SK-N-SH (cell line): ENCODE data around the gene B3GNT3. TPM values are rescaled to one million over a fixed set of nuclear protein-coding genes. Genes with fewer than 3 reads are reported as not detected.

Experiments used
- CTCF ChIA-PET: fragments of 300-600, 350-600 bp; formaldehyde crosslinking; extraction: SDS; loops from one replicate; lab custom pipeline; 2021; lab: Yijun Ruan, JAX
- POLR2A ChIA-PET: fragments of 350-600 bp; sonication (Branson Sonifier 250); formaldehyde crosslinking; extraction: SDS; loops from one replicate; lab custom pipeline; 2020; ENCODE audit warnings: antibody characterized with exemption, inconsistent platforms; lab: Yijun Ruan, JAX
- DNase-seq: peaks from one replicate; pipeline ENCODE4 v3.0.0; 2012
- H2AFZ ChIP-seq: fragments of 200-600 bp; sonication (generic); 2 replicates; pipeline ENCODE4 v1.8.1; 2016; ENCODE audit warnings: antibody characterized with exemption, mild to moderate bottlenecking, low read depth
- H3F3A ChIP-seq: fragments of 200-600 bp; sonication (generic); replicated peaks from 2 replicates; pipeline ENCODE3; 2016; ENCODE audit warnings: antibody characterized with exemption, mild to moderate bottlenecking; ENCODE audit not compliant: insufficient read depth
- H3K27ac ChIP-seq, 2 experiments: fragments of 200-500 bp in 1 of 2; fragments of 200-600 bp in 1 of 2; sonication (Bioruptor generic) in 1 of 2; sonication (generic), shearing (Covaris generic) in 1 of 2; 2 replicates each; pipeline versions ENCODE4 v1.5.1 to v1.6.1; 2014 to 2016; ENCODE audit warnings: low read depth in 2 of 2, inconsistent platforms in 1 of 2, low read length in 1 of 2, mild to moderate bottlenecking in 1 of 2, mixed read lengths in 1 of 2
- H3K27me3 ChIP-seq: fragments of 200-600 bp; sonication (generic), shearing (Covaris generic); 2 replicates; pipeline ENCODE4 v1.6.1; 2016; ENCODE audit warnings: mixed run types; ENCODE audit not compliant: insufficient read depth
- H3K36me3 ChIP-seq, 2 experiments: fragments of 200-500 bp in 1 of 2; fragments of 200-600 bp in 1 of 2; sonication (Bioruptor generic) in 1 of 2; sonication (generic) in 1 of 2; replicated peaks in 1 of 2; 2 replicates each; pipeline versions ENCODE3 to v1.5.1; 2014 to 2016; ENCODE audit warnings: low read length in 1 of 2, mild to moderate bottlenecking in 1 of 2; ENCODE audit not compliant: insufficient read depth in 2 of 2, control insufficient read depth in 1 of 2
- H3K4me1 ChIP-seq, 2 experiments: fragments of 200-500 bp in 1 of 2; fragments of 200-600 bp in 1 of 2; sonication (Bioruptor generic) in 1 of 2; sonication (generic), shearing (Covaris generic) in 1 of 2; 2 replicates each; pipeline versions ENCODE4 v1.5.1 to v1.6.1; 2014 to 2016; ENCODE audit warnings: low read depth in 1 of 2, low read length in 1 of 2, mixed run types in 1 of 2; ENCODE audit not compliant: insufficient read depth in 2 of 2, control insufficient read depth in 1 of 2
- H3K4me2 ChIP-seq: fragments of 200-600 bp; sonication (generic), shearing (Covaris generic); 2 replicates; pipeline ENCODE4 v1.6.1; 2017; ENCODE audit warnings: mixed run types
- H3K4me3 ChIP-seq, 2 experiments: fragments of 200-500 bp in 1 of 2; fragments of 200-600 bp in 1 of 2; sonication (Bioruptor generic) in 1 of 2; sonication (generic), shearing (Covaris generic) in 1 of 2; 2 replicates each; pipeline versions ENCODE4 v1.5.1 to v1.8.1; 2014 to 2016; ENCODE audit warnings: low read depth in 2 of 2, inconsistent platforms in 1 of 2, low read length in 1 of 2, mild to moderate bottlenecking in 1 of 2, mixed read lengths in 1 of 2, moderate library complexity in 1 of 2
- H3K79me2 ChIP-seq: fragments of 200-600 bp; sonication (generic); 2 replicates; pipeline ENCODE4 v1.8.1; 2017; ENCODE audit warnings: mild to moderate bottlenecking; ENCODE audit not compliant: insufficient read depth
- H3K9ac ChIP-seq: fragments of 200-600 bp; sonication (generic); 2 replicates; pipeline ENCODE4 v1.6.1; 2017; ENCODE audit warnings: mixed run types
- H3K9me2 ChIP-seq: fragments of 200-600 bp; sonication (generic); 2 replicates; pipeline ENCODE4 v1.6.1; 2017; ENCODE audit warnings: mixed run types
- H3K9me3 ChIP-seq: fragments of 200-600 bp; sonication (generic); 2 replicates; pipeline ENCODE4 v1.6.1; 2017; ENCODE audit warnings: mixed run types, mild to moderate bottlenecking, moderate library complexity
- H4K20me1 ChIP-seq: fragments of 200-600 bp; sonication (generic); 2 replicates; pipeline ENCODE4 v1.6.1; 2017; ENCODE audit warnings: mild to moderate bottlenecking, mixed run types; ENCODE audit not compliant: insufficient read depth
- CTCF ChIP-seq: fragments of 200-600 bp; sonication (generic); IDR thresholded peaks from 2 replicates; pipeline ENCODE4 v1.6.1; 2017; ENCODE audit warnings: antibody characterized with exemption, mild to moderate bottlenecking, moderate library complexity
- ELF1 ChIP-seq: IDR thresholded peaks from 2 replicates; pipeline ENCODE4 v1.4.0; 2012
- EP300 ChIP-seq, 2 experiments: IDR thresholded peaks; 2 replicates each; pipeline versions ENCODE4 v1.4.0 to v1.6.1; 2012; ENCODE audit warnings: borderline replicate concordance in 1 of 2, low read depth in 1 of 2, low read length in 1 of 2
- EZH2phosphoT487 ChIP-seq: fragments of 200-600 bp; sonication (generic); IDR thresholded peaks from 2 replicates; pipeline ENCODE4 v1.6.1; 2017; ENCODE audit warnings: low read depth, mixed run types, mild to moderate bottlenecking, antibody characterized with exemption, moderate library complexity, borderline replicate concordance
- FOSL2 ChIP-seq: IDR thresholded peaks from 2 replicates; pipeline ENCODE4 v1.4.0; 2012; ENCODE audit warnings: low read depth, mild to moderate bottlenecking, moderate library complexity, borderline replicate concordance
- FOXJ3 ChIP-seq: sonication (generic); formaldehyde crosslinking; IDR thresholded peaks from 2 replicates; pipeline ENCODE4 v1.5.1; 2020; ENCODE audit warnings: mild to moderate bottlenecking, missing genetic modification reagents
- GABPA ChIP-seq: IDR thresholded peaks from 2 replicates; pipeline ENCODE4 v1.4.0; 2012; ENCODE audit warnings: low read depth, mild to moderate bottlenecking
- JUND ChIP-seq: IDR thresholded peaks from 2 replicates; pipeline ENCODE4 v1.4.0; 2012
- MEF2A ChIP-seq: IDR thresholded peaks from 2 replicates; pipeline ENCODE4 v1.4.0; 2012; ENCODE audit warnings: low read depth, borderline replicate concordance
- MXI1 ChIP-seq: IDR thresholded peaks from 2 replicates; pipeline ENCODE4 v1.6.1; 2012; ENCODE audit warnings: mild to moderate bottlenecking, low read depth, low read length, improper control_type of control experiment
- NFIC ChIP-seq: IDR thresholded peaks from 2 replicates; pipeline ENCODE4 v1.4.0; 2012; ENCODE audit warnings: borderline replicate concordance
- NRF1 ChIP-seq: IDR thresholded peaks from 2 replicates; pipeline ENCODE4 v1.6.1; 2012; ENCODE audit warnings: low read depth, mild to moderate bottlenecking, low read length
- POLR2AphosphoS5 ChIP-seq: IDR thresholded peaks from 2 replicates; pipeline ENCODE4 v1.6.1; 2012; ENCODE audit warnings: low read depth, low read length
- RAD21 ChIP-seq: IDR thresholded peaks from 2 replicates; pipeline ENCODE4 v1.6.1; 2012; ENCODE audit warnings: mild to moderate bottlenecking, low read length
- RCOR1 ChIP-seq: fragments of 150-350 bp; IDR thresholded peaks from 2 replicates; pipeline ENCODE4 v1.6.1; 2017; ENCODE audit warnings: antibody characterized with exemption, low read length
- RXRA ChIP-seq: IDR thresholded peaks from 2 replicates; pipeline ENCODE4 v1.4.0; 2012; ENCODE audit warnings: low read depth, mild to moderate bottlenecking, borderline replicate concordance
- TAF1 ChIP-seq: IDR thresholded peaks from 2 replicates; pipeline ENCODE4 v1.6.1; 2012; ENCODE audit warnings: low read depth, mild to moderate bottlenecking, low read length, moderate library complexity, borderline replicate concordance
- TCF12 ChIP-seq: IDR thresholded peaks from 2 replicates; pipeline ENCODE4 v1.4.0; 2012
- TEAD4 ChIP-seq: IDR thresholded peaks from 2 replicates; pipeline ENCODE4 v1.4.0; 2012; ENCODE audit warnings: mild to moderate bottlenecking, borderline replicate concordance; ENCODE audit not compliant: insufficient read depth
- WGBS: methylation state at CpG from one replicate; pipeline ENCODE4 v1.1.6; 2017; ENCODE audit warnings: low lambda C conversion rate; 5-methylcytosine and 5-hydroxymethylcytosine counted together
- polyA plus RNA-seq, 3 experiments: library from polyadenylated mRNA; depleted of rRNA; stranded (reverse); fragments of >200 nt; gene quantifications; 2 replicates each; pipeline ENCODE4 v1.2.3, GENCODE V29; 2012
- TF ChIP-seq, protein P1 (sequence below): IDR thresholded peaks from 2 replicates; pipeline ENCODE4 v1.4.0; 2012; ENCODE audit warnings: low read depth, borderline replicate concordance
- TF ChIP-seq, protein P2 (sequence below): IDR thresholded peaks from 2 replicates; pipeline ENCODE4 v1.4.0; 2012; ENCODE audit warnings: low read depth, borderline replicate concordance

The B3GNT3 gene
- polyA plus RNA-seq, 1 of the 3 experiments (the other 2 are of a cell fraction) = not detected

DNA sequence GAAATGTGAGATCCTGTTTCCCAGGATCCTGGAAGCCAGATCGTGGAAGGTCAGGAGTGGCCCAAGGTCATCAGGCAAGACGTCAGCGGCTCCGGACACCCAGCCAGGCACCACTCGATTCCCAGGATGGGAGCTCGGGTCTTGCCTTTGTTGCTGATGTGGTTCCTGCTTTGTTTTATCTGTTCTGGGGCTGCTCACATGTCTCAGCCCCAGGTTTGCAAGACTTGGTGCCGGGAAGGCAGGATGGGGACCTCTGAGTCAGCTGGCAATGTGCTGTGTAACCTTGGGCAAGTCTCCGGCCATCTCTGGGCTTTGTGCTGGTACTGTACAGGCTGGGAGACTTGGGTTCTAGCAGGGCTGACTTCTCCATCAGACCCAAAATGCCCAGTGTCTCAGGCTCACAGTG, 45.0 kb upstream of the B3GNT3 start (continued):
- TF ChIP-seq RCOR1 = no peak
- no peak for TF ChIP-seq EZH2phosphoT487
- no peak for TF ChIP-seq NFIC
- no peak for TF ChIP-seq TEAD4
- no peak for TF ChIP-seq GABPA

DNA sequence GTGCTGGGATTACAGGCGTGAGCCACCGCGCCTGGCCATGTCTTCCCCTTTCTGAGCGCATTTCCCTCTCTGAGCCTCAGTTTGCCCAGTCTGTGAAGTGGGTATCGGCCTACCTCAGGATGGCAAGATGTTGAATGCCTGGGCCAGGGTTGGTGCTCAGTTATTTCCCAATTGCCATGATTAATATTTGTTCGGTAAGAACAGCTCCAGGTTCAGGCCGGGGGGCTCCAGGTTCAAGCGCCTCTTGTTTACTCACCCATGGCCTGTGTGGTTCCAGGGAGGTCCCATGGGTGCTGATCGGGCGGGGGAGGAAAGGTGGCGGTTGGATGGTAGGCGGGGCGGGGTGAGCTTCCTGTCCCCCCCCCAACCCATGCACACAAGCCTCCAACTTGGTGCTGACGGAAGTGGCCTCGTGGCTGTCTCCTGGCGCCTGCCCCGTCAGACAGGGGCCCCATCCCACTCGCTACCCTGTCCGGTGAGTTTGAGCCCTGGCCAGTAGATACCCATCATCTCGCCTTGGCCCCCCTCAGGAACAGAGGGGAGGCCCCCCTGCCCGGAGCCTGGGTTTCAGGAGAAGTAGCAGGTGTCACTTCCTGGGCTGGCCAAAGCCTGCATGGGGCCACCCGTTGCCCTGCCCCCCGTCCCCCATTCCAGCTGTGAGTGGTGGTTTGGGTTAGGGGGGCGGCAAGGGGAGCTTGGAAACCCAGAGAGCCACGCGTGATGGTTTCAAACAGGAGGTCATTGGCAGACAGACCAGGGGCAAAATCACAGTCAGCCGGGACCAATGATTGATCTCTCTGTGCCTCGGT, 43.6 kb upstream of the B3GNT3 start, which contains the start of gene FCHO1:
TSS of gene FCHO1 (plus strand) at position 375 of the 809 bp plus-strand sequence. CDS start 3,688 bp downstream, outside the sequence.
- no peak within 1 kb of the TSS for H3K27ac ChIP-seq
- H3K4me2 ChIP-seq = no peak within 1 kb of the TSS
- H3K4me3 ChIP-seq = no peak within 1 kb of the TSS
- peaks cover 9 to 18% of the 10 kb centered on the region in 2 experiments; a peak in 1 of 4 replicates for H3K4me1 ChIP-seq
- H2AFZ ChIP-seq = no peak within 1 kb of the TSS
- H3F3A ChIP-seq = peaks cover 5% of the 10 kb centered on the region
- H3K9me2 ChIP-seq = no peaks in the 10 kb centered on the region
- H3K9me3 ChIP-seq = no peaks in the 10 kb centered on the region
- H3K27me3 ChIP-seq = no peaks in the 10 kb centered on the region
- POLR2A ChIA-PET = no interaction called here
- no peak within 1 kb of the TSS for H3K9ac ChIP-seq
- no peaks in the 10 kb centered on the region for H3K36me3 ChIP-seq
- no peak for DNase-seq
- WGBS = 88% methylated on average over 24 of the region's 28 CpGs
- TF ChIP-seq TCF12 (no peak), RXRA (no peak)
- no peaks in the 10 kb centered on the region for H3K79me2 ChIP-seq
- H4K20me1 ChIP-seq = no peaks in the 10 kb centered on the region
- CTCF ChIA-PET = interaction anchor here (1.1 kb wide), 1 partner anchor 13 kb away, joined by 3 read pairs; no protein-coding TSS in a partner anchor

GRCh38 chr19:17751912-17752273, 43.0 kb upstream of the B3GNT3 start:
- 60% methylated on average over 2 of the region's 2 CpGs for WGBS
- Histone ChIP-seq H3K27me3 (no peaks in the 10 kb centered on the region), H3K4me3 (no peak overlapping the region), H3K36me3 (no peaks in the 10 kb centered on the region), H3F3A (peaks cover 3% of the 10 kb centered on the region), H3K27ac (no peak overlapping the region), H3K9me3 (no peaks in the 10 kb centered on the region), H3K9ac (no peak overlapping the region), H2AFZ (no peak overlapping the region), H3K79me2 (no peaks in the 10 kb centered on the region), H4K20me1 (no peaks in the 10 kb centered on the region), H3K4me1 (peaks cover 9 to 18% of the 10 kb centered on the region in 2 experiments; a peak in 1 of 4 replicates), H3K4me2 (no peak overlapping the region), H3K9me2 (no peaks in the 10 kb centered on the region)
- TF ChIP-seq TAF1 (no peak), ELF1 (no peak), NRF1 (no peak), MEF2A (no peak), EZH2phosphoT487 (no peak), FOXJ3 (CRISPR knock-in tag) (no peak), RCOR1 (no peak), EP300 (IDR thresholded peaks at IDR 0.05; ENCODE audit: borderline replicate concordance in 1 of 2, low read depth in 1 of 2, low read length in 1 of 2) (no peak), POLR2AphosphoS5 (no peak), NFIC (no peak), FOSL2 (no peak), MXI1 (no peak), TEAD4 (no peak), JUND (no peak), RAD21 (no peak), CTCF (no peak)
- TF ChIP-seq, protein P1, sequence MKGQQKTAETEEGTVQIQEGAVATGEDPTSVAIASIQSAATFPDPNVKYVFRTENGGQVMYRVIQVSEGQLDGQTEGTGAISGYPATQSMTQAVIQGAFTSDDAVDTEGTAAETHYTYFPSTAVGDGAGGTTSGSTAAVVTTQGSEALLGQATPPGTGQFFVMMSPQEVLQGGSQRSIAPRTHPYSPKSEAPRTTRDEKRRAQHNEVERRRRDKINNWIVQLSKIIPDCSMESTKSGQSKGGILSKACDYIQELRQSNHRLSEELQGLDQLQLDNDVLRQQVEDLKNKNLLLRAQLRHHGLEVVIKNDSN = no peak
- TF ChIP-seq, protein P2, sequence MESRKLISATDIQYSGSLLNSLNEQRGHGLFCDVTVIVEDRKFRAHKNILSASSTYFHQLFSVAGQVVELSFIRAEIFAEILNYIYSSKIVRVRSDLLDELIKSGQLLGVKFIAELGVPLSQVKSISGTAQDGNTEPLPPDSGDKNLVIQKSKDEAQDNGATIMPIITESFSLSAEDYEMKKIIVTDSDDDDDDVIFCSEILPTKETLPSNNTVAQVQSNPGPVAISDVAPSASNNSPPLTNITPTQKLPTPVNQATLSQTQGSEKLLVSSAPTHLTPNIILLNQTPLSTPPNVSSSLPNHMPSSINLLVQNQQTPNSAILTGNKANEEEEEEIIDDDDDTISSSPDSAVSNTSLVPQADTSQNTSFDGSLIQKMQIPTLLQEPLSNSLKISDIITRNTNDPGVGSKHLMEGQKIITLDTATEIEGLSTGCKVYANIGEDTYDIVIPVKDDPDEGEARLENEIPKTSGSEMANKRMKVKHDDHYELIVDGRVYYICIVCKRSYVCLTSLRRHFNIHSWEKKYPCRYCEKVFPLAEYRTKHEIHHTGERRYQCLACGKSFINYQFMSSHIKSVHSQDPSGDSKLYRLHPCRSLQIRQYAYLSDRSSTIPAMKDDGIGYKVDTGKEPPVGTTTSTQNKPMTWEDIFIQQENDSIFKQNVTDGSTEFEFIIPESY = no peak
- no peak for DNase-seq
- ChIA-PET POLR2A (interaction anchor here (0.7 kb wide), 1 partner anchor 96 kb away, joined by 3 read pairs; the partner anchor contains the start of gene JAK3), CTCF (interaction anchor here (0.6 to 1.1 kb wide), 2 partner anchors 12 to 801 kb away, joined by 3 read pairs; no protein-coding TSS in a partner anchor)
